ENCODE measurements around the gene RBKS.

- TF ChIP-seq, protein P1, sequence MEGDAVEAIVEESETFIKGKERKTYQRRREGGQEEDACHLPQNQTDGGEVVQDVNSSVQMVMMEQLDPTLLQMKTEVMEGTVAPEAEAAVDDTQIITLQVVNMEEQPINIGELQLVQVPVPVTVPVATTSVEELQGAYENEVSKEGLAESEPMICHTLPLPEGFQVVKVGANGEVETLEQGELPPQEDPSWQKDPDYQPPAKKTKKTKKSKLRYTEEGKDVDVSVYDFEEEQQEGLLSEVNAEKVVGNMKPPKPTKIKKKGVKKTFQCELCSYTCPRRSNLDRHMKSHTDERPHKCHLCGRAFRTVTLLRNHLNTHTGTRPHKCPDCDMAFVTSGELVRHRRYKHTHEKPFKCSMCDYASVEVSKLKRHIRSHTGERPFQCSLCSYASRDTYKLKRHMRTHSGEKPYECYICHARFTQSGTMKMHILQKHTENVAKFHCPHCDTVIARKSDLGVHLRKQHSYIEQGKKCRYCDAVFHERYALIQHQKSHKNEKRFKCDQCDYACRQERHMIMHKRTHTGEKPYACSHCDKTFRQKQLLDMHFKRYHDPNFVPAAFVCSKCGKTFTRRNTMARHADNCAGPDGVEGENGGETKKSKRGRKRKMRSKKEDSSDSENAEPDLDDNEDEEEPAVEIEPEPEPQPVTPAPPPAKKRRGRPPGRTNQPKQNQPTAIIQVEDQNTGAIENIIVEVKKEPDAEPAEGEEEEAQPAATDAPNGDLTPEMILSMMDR (IDR thresholded peaks at IDR 0.05): no peak
- TF ChIP-seq POLR2A (IDR thresholded peaks at IDR 0.05): no peak
- TF ChIP-seq POLR2AphosphoS5 (IDR thresholded peaks at IDR 0.05): no peak
Observed at GRCh38 chr2:27887830-27888229, 2.4 kb downstream of the RBKS start.

Measured in breast epithelium (tissue), 3 donors.